ENCODE measurements around the gene EPAS1. TPM values are rescaled to one million over a fixed set of nuclear protein-coding genes. Genes with fewer than 3 reads are reported as not detected.
A peak's percentile ranks its signal among the peaks of the same experiment; 100 is the strongest.

EPAS1 gene
- total RNA-seq, 1 donor = 45.6 TPM

- H3K4me3 ChIP-seq (ENCODE audit: low read depth, low read length) = no peak overlapping the region
- no peak for TF ChIP-seq CTCF (IDR thresholded peaks at IDR 0.05; ENCODE audit: insufficient read depth, low read length)
- DNase-seq (ENCODE audit: low read depth) = peak; percentile 59
Measured at GRCh38 chr2:46309052-46309953, 12.1 kb downstream of the EPAS1 start.

- H3K4me3 ChIP-seq (ENCODE audit: low read depth, low read length) = no peak overlapping the region
- DNase-seq (ENCODE audit: low read depth) = no peak
- TF ChIP-seq CTCF (IDR thresholded peaks at IDR 0.05; ENCODE audit: insufficient read depth, low read length) = no peak
Measured at GRCh38 chr2:46310446-46310845, 13.2 kb downstream of the EPAS1 start.

GRCh38 chr2:46311651-46312223 lies 14.5 kb downstream of the EPAS1 start:
- no peak for TF ChIP-seq CTCF (IDR thresholded peaks at IDR 0.05; ENCODE audit: insufficient read depth, low read length)
- DNase-seq (ENCODE audit: low read depth) = peak; percentile 63

GRCh38 chr2:46313063-46313462 lies 15.9 kb downstream of the EPAS1 start:
- no peak for DNase-seq (ENCODE audit: low read depth)
- no peak for TF ChIP-seq CTCF (IDR thresholded peaks at IDR 0.05; ENCODE audit: insufficient read depth, low read length)
- no peak overlapping the region for H3K4me3 ChIP-seq (ENCODE audit: low read depth, low read length)

More at GRCh38 chr2:46311651-46312223, 14.5 kb downstream of the EPAS1 start:
- no peak overlapping the region for H3K4me3 ChIP-seq (ENCODE audit: low read depth, low read length)

- no peak for TF ChIP-seq CTCF (IDR thresholded peaks at IDR 0.05; ENCODE audit: insufficient read depth, low read length)
- DNase-seq (ENCODE audit: low read depth) = no peak
- H3K4me3 ChIP-seq (ENCODE audit: low read depth, low read length) = no peak overlapping the region
Measured at GRCh38 chr2:46314065-46314835, 17.0 kb downstream of the EPAS1 start.

GRCh38 chr2:46315103-46315890 lies 18.1 kb downstream of the EPAS1 start:
- H3K4me3 ChIP-seq (ENCODE audit: low read depth, low read length) = peak overlapping the region; percentile 23
- no peak for TF ChIP-seq CTCF (IDR thresholded peaks at IDR 0.05; ENCODE audit: insufficient read depth, low read length)
- DNase-seq (ENCODE audit: low read depth) = peak; percentile 97

All from fibroblast of the aortic adventitia (primary cell).